Kidney (tissue), 14 donors: ENCODE measurements around the gene OTUB2. TPM values are rescaled to one million over a fixed set of nuclear protein-coding genes. Genes with fewer than 3 reads are reported as not detected.

ENCODE experiments used
- DNase-seq, 5 donors: peaks; one replicate each; pipeline ENCODE4 v3.0.0-alpha.2; 2013 to 2020
- FAIRE-seq: peaks from 2 replicates; lab custom pipeline; 2012; peaks lifted over from hg19 to GRCh38; lab: Jason Lieb, UNC
- H3K27ac ChIP-seq, 2 donors: one replicate each; pipeline ENCODE4 v1.7.0; 2013; ENCODE audit warnings: low read depth in 2 of 2, low read length in 2 of 2, inconsistent platforms in 1 of 2
- H3K27me3 ChIP-seq: one replicate; pipeline ENCODE4 v1.7.1; 2013; ENCODE audit warnings: low read length, inconsistent platforms; ENCODE audit not compliant: control insufficient read depth, insufficient read depth
- H3K36me3 ChIP-seq, 3 donors: one replicate each; pipeline versions ENCODE4 v1.7.0 to v1.7.1; 2013; ENCODE audit warnings: low read length in 3 of 3, control low read depth in 1 of 3, inconsistent platforms in 1 of 3; ENCODE audit not compliant: insufficient read depth in 3 of 3, control insufficient read depth in 2 of 3
- H3K4me1 ChIP-seq, 3 donors: one replicate each; pipeline versions ENCODE4 v1.7.0 to v1.7.1; 2013; ENCODE audit warnings: low read length in 3 of 3, inconsistent platforms in 1 of 3, low read depth in 1 of 3; ENCODE audit not compliant: control insufficient read depth in 2 of 3, insufficient read depth in 2 of 3
- H3K4me3 ChIP-seq, 3 donors: one replicate each; pipeline versions ENCODE4 v1.7.0 to v1.8.1; 2013; ENCODE audit warnings: low read length in 3 of 3, control low read depth in 1 of 3, inconsistent platforms in 1 of 3
- H3K9ac ChIP-seq, 3 donors: one replicate each; pipeline versions ENCODE4 v1.7.0 to v1.7.1; 2013; ENCODE audit warnings: low read length in 3 of 3, control low read depth in 1 of 3, inconsistent platforms in 1 of 3
- H3K9me3 ChIP-seq, 3 donors: one replicate each; pipeline versions ENCODE4 v1.7.0 to v1.7.1; 2013; ENCODE audit warnings: low read length in 3 of 3, control low read depth in 1 of 3, inconsistent platforms in 1 of 3; ENCODE audit not compliant: control insufficient read depth in 2 of 3, insufficient read depth in 1 of 3
- intact Hi-C: fragments of 100-400 bp; cut with DNase I; formaldehyde crosslinking; loops from one replicate; pipeline ENCODE4 v1.11.1; 2022
- polyA plus RNA-seq: library from polyadenylated mRNA; stranded (reverse); fragments of 350-450 nt; fragmentation: Illumina TruSeq; extraction: RNeasy Lipid Tissue Mini Kit (QIAGEN cat#74804); gene quantifications from one replicate; pipeline ENCODE4 v1.2.3, GENCODE V29; 2014; ENCODE audit warnings: low read depth, low replicate concordance; ENCODE audit not compliant: insufficient read depth
- total RNA-seq: library from RNA; stranded (reverse); fragmentation: NEBNext Ultra II Directional; extraction: Animal tissue kit (Norgen Biotek cat#: 25700); gene quantifications from one replicate; pipeline ENCODE4 v1.2.1, GENCODE V29; 2021
- TF ChIP-seq, protein P1 (sequence below): IDR thresholded peaks from 3 replicates; pipeline ENCODE4 v1.5.1; 2012; ENCODE audit warnings: mild to moderate bottlenecking, moderate library complexity, borderline replicate concordance; ENCODE audit not compliant: insufficient read depth; ENCODE audit errors: extremely low read depth
- donor health status: control.
- donor health status: control.
- donor health status: control.
- donor health status: control.
- donor health status: control.
- donor health status: DM: yes; HTN: yes; CAD: no.
- donor health status: Normal renal cell carcinoma (clear cell type).

OTUB2 gene
- total and polyA plus RNA-seq, 2 donors from 2014 or later = 1.1 to 1.6 TPM

DNA sequence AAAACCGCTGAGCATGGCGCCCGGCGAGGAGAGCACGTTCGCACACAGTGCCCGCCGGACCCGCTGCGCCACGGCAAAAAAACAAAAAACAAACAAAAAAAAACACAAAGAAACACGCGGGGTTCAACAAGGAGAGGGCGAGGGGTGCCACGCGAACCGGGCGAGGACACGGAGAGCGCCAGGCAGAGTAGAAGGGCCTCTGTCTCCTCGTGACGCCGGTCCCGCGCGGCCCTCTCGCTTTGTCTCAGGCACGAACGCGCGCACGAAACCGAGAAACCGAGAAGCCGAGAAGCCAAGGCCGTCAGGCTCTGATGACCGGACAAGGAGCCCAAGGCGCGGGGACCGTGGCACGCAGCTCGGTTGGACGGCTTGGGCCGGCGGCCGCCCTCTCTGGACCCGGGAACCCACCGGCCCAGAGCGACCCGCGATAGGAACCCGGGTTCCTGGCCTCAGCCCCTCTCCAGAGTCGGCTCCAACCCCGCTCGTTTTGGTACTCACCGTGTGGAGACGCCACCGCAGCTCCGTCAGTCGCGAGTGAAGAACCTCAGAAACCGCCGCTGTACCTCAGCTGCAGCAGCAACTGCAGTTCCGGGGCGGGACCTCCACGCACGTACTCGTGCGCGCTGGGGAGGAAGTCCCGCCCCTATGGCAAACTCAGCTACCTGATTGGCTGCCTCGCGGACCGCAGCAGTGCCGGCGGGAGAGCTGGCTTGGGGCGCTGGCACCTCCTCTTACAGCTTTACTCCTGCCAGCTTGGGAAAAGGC lies 54.7 kb downstream of the OTUB2 start, which contains the start of the genes DDX24 and IFI27L1:
Gene DDX24 (minus strand): TSS at position 582 of the 765 bp plus-strand sequence. CDS start 1,460 bp downstream, outside the sequence.
Gene IFI27L1 (plus strand): TSS at position 690 of the 765 bp plus-strand sequence. CDS start 15,628 bp downstream, outside the sequence.
- H3K9ac ChIP-seq = peak within 1 kb of the TSS; percentile 92 to 97 (median 97)
- TF ChIP-seq, protein P1, sequence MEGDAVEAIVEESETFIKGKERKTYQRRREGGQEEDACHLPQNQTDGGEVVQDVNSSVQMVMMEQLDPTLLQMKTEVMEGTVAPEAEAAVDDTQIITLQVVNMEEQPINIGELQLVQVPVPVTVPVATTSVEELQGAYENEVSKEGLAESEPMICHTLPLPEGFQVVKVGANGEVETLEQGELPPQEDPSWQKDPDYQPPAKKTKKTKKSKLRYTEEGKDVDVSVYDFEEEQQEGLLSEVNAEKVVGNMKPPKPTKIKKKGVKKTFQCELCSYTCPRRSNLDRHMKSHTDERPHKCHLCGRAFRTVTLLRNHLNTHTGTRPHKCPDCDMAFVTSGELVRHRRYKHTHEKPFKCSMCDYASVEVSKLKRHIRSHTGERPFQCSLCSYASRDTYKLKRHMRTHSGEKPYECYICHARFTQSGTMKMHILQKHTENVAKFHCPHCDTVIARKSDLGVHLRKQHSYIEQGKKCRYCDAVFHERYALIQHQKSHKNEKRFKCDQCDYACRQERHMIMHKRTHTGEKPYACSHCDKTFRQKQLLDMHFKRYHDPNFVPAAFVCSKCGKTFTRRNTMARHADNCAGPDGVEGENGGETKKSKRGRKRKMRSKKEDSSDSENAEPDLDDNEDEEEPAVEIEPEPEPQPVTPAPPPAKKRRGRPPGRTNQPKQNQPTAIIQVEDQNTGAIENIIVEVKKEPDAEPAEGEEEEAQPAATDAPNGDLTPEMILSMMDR = no peak
- FAIRE-seq = peak; percentile 50
- H3K27me3 ChIP-seq = no peaks in the 10 kb centered on the region
- peaks cover 0 to 26% (median 22%) of the 10 kb centered on the region in 3 donors for H3K4me1 ChIP-seq
- intact Hi-C loops = no loop called here
- H3K36me3 ChIP-seq = peaks cover 0 to 19% (median 6%) of the 10 kb centered on the region in 3 donors
- no peaks in the 10 kb centered on the region for H3K9me3 ChIP-seq
- peak within 1 kb of the TSS; percentile 96 to 97 (median 97) for H3K4me3 ChIP-seq
- peak; percentile 97 to 98 (median 97) for DNase-seq
- H3K27ac ChIP-seq = peak within 1 kb of the TSS; percentile 88 to 90

DNA sequence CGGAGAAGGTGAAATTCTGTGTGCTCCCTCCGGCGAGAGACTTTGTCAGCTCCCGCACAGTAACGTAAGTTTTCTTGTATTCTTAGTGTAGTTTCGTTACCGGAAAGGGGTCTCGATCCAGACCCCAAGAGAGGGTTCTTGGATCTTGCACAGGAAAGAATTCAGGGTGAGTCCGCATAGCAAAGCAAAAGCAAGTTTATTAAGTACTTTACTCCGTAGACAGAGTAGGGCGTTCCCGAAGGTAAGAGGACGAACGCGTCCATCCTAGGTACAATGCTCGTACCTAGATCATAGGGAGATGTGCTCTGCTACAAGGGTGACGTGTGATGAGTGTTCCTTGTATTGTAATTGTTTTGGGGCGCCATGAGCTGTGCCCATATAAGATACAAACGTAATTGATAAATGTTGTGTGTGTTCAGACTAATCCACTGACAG lies 55.3 kb downstream of the OTUB2 start:
- intact Hi-C loops = no loop called here
- DNase-seq = no peak
- Histone ChIP-seq H3K4me1 (peaks cover 0 to 26% (median 22%) of the 10 kb centered on the region in 3 donors), H3K9ac (peak overlapping the region; percentile 82 to 97 (median 92)), H3K4me3 (peak overlapping the region; percentile 96 to 97 (median 97)), H3K36me3 (peaks cover 0 to 19% (median 6%) of the 10 kb centered on the region in 3 donors), H3K27ac (peak overlapping the region; percentile 88 to 90), H3K27me3 (no peaks in the 10 kb centered on the region), H3K9me3 (no peaks in the 10 kb centered on the region)
- TF ChIP-seq, protein P1 = no peak
- FAIRE-seq = no peak

DNA sequence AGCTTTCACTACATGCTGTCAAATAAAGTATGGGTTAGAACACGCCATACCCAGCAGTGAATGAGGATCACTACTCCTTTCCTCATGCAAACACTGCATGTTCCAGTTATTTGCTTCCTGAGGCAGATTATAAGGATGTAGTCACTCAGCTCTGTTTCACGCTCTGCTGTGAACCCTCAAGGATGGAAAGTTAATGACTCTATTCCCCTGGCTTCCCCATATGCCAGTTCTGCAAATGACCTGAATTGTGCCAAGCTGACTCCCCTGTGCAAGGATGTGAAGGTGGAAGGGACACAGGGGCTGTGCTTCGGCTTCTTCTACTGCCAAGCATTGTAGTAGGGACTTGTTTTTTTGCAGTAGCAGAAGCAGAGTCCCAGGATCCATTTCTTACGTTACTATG lies 61.8 kb downstream of the OTUB2 start:
- no peak for FAIRE-seq
- Histone ChIP-seq H3K9ac (no peak overlapping the region), H3K4me3 (no peak overlapping the region), H3K27me3 (no peaks in the 10 kb centered on the region), H3K27ac (no peak overlapping the region), H3K4me1 (no peaks in the 10 kb centered on the region), H3K36me3 (no peaks in the 10 kb centered on the region), H3K9me3 (no peaks in the 10 kb centered on the region)
- DNase-seq = no peak
- TF ChIP-seq, protein P1 = no peak
- intact Hi-C loops = no loop called here
